GM21576 (cell line): ENCODE data around the gene KHSRP.
A peak's percentile ranks its signal among the peaks of the same experiment; 100 is the strongest.

Experiments used
- ATAC-seq: cut with Tn5 transposase; IDR thresholded peaks from one replicate; pipeline ENCODE4 v1.9.1; 2021; ENCODE audit warnings: mild to moderate bottlenecking, moderate library complexity; ENCODE audit not compliant: unreplicated experiment

KHSRP gene, protein sequence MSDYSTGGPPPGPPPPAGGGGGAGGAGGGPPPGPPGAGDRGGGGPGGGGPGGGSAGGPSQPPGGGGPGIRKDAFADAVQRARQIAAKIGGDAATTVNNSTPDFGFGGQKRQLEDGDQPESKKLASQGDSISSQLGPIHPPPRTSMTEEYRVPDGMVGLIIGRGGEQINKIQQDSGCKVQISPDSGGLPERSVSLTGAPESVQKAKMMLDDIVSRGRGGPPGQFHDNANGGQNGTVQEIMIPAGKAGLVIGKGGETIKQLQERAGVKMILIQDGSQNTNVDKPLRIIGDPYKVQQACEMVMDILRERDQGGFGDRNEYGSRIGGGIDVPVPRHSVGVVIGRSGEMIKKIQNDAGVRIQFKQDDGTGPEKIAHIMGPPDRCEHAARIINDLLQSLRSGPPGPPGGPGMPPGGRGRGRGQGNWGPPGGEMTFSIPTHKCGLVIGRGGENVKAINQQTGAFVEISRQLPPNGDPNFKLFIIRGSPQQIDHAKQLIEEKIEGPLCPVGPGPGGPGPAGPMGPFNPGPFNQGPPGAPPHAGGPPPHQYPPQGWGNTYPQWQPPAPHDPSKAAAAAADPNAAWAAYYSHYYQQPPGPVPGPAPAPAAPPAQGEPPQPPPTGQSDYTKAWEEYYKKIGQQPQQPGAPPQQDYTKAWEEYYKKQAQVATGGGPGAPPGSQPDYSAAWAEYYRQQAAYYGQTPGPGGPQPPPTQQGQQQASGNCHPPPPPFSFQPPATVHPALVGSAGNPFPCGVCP

DNA sequence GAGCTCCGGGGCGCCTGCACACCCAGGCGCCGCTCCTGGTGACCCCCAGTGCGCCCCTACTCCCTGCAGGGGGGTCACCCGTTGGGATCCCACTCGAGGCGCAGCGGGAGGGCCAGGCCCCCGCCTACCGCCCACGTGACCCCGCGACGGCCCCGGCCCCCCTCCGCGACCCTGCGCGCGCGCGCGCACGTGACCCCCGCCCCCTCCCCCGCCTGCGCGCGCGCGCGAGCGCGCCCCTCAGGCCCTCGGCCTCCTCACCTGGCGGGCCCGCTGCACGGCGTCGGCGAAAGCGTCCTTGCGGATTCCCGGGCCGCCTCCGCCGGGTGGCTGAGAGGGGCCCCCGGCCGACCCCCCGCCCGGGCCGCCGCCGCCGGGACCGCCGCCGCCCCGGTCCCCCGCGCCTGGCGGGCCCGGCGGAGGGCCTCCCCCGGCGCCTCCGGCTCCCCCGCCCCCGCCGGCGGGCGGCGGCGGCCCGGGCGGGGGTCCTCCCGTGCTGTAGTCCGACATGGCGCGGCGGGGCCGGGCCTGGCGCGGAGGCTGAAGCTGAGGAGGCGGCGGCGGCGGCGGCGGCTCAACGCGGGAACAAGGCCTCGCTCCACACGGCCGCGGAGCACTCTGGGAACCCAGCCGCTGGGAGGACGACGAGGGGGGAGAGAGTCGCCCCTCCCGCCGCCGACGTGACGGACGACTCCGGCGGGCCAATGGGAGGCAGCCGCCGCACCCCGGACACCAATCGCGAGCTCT lies at the start of gene KHSRP:
Gene KHSRP (minus strand): TSS at position 617 of the 744 bp plus-strand sequence. CDS start 110 bp downstream, at position 507.
- ATAC-seq = no peak

DNA sequence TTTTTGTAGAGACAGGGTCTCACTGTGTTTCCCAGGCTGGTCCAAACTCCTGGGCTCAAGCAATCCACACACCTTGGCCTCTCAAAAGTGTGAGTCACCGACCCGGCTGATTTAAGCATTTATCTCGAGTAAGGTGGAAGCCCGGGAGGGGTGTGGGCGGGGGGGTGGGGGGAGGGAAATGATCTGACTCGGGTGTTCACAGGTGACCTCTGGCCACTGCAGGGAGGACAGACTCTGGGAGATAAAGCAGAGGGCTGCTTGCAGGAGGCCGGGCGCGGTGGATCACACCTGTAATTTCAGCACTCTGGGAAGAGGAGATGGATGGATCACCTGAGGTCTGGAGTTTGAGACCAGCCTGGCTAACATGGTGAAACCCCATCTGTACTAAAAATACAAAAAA lies 49.0 kb upstream of the KHSRP start:
- ATAC-seq = no peak

DNA sequence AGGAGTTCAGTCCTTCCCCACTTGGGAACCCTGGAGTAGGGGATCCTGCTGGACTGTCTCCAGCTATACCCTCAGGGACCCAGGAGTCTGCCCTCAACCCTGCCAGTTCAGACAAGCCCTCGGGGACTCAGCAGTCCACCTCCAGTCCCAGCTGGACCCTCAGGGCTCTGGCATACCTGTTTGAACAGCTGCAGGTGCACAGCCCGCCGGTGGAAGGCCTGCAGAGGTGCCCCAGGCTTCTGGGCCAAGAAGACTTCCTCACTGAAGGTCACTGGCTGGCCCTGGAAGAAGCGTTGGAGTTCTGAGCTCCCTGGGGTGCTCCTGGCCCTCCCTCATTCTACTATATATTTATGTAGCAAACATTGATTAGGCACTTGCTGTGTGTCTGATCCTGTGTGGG lies 48.1 kb upstream of the KHSRP start:
- ATAC-seq = no peak

DNA sequence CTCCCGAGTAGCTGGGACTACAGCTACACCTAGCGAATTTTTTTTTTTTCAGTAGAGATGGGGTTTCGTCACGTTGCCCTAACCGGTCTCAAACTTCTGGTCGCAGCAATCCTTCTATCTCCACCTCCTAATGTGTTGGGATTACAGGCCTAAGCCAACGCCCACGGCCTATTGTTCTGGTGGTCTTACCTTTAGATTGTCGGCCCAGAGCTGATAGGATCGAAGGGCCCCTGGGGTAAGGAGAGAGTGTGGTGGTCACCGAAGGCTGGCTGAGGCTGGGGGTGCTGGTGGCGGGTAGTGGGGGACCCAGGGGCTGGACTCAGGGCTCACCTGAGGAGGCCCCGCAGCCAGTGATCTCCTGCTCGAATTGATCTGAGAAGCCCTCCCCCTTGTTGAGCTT lies 46.5 kb upstream of the KHSRP start:
- no peak for ATAC-seq

DNA sequence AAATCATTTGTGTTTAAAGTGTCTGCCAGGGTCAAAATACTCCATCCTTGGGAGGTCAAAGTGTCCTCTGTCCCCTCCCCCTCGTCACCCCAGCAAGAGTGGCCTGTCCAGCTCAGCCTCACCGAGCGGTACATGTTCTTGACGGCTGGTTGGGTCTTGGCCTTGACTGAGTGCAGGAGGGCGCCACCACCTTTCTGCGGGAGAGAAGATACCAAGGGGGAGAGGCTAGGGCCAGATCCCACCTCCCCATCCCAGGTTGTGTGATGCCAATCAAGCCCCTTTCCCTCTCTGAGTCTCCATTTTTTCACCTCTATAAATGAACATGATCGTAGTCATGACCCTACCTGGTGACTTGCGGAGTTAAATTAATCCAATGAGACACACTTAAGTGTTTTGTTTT lies 45.6 kb upstream of the KHSRP start:
- ATAC-seq = no peak

DNA sequence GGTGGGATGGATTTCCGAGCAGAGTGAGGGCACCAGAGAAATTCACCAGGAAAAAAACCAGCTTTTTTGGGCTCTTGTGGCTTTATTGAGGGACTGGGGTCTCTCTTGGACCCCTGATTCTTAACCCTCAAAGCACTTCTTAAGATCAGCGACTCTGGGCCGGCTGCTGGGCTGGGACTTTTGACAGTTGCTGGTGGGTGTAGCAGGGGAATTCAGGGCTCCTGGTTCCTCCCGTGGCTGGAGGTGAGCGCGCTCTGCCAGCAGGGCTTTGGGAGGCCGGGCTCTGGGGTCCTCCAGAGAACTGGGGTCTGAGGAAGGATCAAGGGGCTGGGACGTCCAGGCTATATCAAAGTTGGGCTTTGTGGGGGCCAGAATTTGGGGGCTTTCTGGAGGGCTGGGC lies 42.8 kb upstream of the KHSRP start:
- no peak for ATAC-seq

DNA sequence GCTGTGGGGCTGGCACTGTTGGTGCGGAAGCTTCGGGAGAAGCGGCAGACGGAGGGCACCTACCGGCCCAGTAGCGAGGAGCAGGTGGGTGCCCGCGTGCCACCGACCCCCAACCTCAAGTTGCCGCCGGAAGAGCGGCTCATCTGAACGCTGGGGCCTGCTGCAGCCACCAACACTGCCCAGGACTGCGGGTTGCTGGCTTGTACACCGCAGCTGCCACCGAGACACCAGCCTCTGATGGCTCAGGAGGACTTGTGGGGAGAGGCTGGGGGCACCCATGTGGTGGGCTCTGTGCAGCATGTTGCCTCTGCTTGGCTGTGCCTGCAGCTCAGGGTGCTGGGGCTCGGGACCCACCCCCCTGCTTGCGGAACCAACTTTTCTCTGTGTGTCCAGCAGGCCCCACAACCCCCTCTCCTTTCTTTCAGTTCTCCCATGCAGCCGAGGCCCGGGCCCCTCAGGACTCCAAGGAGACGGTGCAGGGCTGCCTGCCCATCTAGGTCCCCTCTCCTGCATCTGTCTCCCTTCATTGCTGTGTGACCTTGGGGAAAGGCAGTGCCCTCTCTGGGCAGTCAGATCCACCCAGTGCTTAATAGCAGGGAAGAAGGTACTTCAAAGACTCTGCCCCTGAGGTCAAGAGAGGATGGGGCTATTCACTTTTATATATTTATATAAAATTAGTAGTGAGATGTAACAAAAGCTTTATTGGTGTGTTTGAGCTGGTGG lies 42.1 kb upstream of the KHSRP start:
- ATAC-seq = no peak

DNA sequence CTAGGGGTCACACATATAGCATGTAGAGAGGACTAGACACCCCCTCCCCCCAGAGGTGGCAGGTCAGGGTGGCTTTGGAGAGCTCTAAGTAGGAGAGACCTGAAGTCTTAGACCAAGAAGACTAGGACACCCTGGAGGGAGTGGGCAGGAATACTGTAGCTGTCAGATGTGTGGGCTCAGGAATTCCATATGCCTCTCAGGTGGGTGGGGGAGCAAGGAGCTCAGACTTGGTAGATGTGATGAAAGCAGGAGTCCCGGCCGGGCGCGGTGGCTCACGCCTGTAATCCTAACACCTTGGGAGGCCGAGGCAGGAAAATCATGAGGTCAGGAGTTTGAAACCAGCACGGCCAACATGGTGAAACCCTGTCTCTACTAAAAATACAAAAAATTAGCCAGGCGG lies 41.1 kb upstream of the KHSRP start:
- ATAC-seq = no peak

DNA sequence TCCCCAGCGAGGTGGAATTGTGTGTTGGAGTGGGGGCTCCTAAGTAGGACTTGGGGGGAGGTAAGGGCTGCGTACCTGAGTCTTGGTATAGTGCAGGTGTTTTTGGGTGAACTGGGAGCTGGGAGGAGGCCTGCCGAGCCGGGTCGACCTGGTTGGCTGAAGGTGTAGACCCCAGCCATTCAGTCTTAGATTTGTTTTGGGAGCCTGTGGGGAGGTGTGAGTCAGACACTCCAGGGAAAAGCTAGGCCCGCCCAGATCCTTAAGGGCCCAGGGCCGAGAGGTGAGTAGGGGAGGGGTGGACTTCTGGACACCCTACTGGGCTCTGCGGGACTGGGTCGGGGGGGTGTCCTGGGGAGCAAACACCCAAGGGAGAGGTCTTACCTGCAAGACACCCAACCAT lies 40.4 kb upstream of the KHSRP start:
- no peak for ATAC-seq

DNA sequence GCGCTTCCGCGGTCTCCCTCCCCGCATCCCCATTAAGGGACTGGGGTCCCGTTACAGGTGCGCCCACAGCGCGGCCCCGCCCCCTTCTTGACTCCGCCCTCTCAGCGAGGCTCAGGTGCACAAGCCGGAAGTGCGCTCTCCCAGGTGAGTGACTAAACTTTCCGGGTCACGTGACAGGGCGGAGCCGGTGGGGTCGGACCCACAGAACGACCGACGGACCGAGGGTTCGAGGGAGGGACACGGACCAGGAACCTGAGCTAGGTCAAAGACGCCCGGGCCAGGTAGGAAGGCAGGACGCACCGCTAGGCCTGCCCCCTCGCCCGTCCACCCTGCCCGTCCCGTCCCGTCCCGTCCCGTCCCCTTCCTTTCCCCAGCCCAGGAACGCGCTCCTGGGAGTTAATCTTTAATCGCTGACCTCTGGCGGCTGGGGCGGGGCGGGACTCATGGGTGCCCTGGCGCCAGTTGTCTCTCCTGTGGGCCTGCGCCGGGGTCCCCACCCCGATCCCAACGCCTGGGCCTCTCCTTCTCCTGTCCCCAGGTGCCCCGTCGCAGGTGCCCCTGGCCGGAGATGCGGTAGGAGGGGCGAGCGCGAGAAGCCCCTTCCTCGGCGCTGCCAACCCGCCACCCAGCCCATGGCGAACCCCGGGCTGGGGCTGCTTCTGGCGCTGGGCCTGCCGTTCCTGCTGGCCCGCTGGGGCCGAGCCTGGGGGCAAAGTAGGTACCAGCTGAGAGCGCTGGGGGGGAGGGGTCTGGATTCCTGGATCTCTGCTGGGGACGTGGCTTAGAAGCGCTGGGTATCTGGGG lies 39.7 kb upstream of the KHSRP start, which contains the start of gene CRB3:
Gene CRB3 (plus strand): TSS at position 202 of the 804 bp plus-strand sequence. CDS start 431 bp downstream, at position 633.
- no peak for ATAC-seq

DNA sequence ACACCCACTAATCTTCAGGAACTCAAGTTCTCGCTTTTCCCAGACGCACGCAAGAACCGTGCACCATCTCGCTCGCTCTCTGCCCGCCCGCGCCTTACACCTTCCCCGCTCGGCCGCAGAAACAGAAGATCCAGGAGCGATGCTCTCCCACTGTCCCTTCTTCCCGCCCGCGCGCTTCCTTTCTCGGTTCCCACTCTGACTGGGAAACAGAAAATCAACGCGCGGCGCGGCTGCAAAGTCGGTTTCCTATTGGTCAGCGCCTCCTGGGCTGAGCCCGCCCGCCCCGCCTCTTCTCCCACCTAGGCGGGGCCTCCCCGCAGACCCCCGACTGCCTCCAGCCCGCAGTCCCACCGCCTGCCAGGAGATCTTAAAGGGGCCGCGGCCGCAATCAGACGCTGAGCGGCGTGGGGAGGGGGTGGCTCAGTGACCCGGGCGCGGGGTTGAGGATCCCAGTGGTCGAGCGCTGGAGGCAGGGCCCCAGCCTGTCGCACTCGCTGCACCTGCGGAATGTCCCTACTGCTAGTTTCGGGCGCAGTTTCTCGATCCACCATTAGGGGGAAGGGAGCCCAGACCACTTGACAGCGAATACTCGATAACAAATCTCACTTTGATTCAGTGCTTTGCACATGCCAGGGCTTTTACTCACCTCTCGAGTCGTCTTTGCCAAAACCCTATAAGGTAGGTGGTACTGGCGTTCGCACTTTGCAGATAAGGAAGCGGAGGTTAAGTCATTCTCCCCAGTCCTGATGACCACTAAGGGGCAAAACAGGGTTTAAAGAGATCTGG lies 35.7 kb upstream of the KHSRP start:
- peak; percentile 69 for ATAC-seq

DNA sequence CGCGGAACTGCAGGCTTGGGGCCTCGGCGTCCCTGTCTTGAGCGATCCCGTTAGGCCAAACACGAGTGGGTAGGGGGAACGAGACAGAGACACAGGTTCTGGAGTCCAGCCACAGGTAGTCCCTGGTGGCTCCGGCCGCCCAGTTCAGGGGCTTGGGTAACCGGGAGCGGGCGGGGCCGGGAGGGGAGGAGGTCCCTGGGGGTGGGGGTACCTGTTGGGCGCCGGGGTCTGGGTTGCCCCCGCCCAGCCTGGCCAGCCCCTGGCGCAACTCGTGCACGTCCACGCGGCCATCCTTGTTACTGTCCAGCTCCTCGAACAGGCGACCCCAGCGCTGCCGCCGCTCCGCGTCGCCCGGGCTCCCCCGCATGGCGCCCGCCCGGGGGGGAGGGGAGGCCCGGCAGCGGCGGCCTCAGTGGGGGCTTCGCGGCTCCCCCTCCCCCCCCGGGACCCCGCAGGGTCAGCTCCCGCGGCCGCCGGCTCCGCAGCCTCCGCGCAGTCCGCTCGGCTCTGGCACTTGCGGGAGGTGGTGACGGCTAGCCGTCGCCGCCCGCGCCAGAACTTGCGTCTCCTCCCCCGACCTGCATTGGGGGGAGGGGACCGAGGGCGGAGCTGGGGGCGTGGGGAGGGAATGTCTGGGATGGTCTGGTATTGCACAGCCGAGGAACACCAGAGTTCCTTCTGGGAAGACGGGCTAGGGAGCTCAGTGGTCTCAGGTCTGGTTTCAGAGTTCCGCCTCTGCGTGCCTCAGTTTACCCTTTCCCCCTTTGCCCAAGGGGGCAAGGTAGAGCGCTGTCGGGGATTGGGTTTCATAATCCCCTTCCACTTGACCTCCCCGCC lies 34.9 kb upstream of the KHSRP start, which contains the start of gene SLC25A23:
Gene SLC25A23 (minus strand): TSS at position 531 of the 837 bp plus-strand sequence. CDS start 164 bp downstream, at position 367.
- peak; percentile 22 for ATAC-seq

DNA sequence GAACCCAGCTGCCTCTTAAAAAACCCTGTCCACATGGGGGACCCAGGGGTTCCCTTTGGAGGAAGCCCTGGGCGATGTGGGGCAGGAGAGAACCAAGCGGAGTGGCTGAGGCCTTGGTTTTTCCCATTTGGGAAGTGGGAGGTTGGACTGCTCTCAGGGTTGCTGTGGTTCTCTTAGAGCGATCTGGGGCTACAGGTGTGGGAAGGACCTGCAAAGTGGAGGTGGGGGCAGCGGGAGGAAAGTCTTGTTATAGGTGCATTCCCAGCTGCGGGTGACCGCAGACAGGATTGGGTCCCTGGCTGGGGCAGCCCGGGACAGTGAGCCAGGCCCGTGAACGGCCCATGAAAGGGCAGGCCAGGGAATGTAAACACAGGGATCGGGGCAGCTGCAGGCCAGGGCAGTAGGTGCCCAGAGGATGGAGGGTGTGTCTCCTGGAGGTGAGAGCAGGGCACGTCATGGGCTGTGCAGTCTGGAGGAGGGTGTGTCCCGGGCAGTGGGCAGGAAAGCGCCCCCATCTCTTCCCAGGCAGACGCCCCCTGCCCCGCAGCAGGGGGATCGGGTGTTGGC lies 34.2 kb upstream of the KHSRP start:
- ATAC-seq = no peak

DNA sequence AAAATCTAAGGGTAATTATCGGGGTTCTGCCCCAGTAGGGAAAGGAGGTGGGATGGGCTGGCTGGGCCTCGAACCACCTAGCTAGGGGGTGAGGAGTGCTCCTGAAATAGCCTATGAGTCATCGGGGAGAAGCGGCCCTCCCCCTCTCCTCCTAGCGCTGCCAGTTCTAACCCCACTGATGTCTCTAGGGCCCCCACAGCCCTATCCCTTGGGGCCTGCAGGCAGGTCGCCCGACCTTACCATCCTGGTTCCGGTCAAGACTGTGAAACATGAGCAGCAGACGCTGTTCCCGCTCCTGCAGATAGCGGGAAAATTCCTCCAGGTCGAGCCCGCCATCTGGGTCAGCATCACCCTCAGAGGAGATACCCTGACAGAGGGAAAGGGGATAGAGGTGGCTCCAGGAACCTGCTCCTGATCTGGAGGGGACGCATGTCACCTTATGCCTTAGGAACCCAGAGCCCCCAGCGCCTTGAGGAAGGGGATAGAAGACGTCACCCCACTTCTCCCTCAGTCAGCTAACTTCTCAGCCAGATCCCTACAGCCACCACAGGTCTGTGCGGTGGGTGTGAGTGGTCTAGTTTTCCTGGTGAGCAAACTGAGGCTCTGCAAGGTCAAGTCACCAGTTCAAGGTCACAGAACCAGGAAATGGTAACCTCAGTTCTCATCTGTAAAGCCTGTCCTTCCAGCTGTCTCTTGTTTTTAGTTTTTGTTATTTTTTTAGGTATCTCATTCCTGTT lies 33.5 kb upstream of the KHSRP start:
- no peak for ATAC-seq

DNA sequence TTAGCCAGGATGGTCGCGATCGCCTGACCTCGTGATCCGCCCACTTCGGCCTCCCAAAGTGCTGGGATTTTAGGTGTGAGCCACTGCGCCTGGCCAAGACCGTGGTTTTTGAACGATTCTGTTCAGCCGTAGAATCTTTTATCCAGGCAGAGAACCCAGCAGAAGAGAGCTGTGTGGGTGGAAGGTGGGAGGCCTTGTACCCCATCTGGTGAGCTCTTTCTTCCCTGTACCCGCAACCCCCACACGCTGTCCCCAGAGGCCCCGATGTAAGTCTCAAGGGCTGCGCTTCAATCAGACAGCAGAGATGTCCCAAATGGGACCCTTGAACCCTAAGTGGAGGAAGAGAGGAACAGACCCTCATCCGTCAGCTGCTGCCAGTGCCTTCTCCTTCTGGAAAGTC lies 31.3 kb upstream of the KHSRP start:
- ATAC-seq = no peak

DNA sequence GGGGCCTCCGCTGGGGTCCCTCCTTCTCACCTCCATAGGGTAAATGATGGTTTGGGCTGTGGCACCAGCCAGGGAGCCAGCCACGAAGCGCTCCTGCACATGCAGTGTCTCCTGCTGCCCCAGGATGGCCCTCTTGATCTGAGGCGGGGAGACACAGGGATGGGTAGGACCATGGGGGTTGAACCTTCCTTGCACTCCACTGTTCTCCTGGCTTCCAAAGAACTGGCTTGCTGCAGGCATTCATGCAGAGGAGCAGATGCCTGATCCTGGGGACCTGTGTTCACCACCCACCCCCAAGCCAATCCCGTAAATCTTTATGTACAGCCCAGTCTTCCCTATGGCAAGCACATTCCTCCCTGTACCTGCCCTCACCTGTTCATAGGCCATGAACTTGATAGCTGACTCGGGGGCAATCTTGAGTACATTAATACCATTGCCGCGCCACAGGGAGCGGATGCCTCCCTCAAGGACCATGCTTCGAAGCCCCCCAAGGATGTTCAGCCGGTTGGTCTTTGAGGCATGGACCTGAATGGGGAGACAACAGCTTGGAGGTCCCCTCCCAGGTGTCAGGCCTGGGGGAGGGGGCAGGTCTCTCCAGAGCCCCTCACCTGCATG lies 29.4 kb upstream of the KHSRP start:
- no peak for ATAC-seq

DNA sequence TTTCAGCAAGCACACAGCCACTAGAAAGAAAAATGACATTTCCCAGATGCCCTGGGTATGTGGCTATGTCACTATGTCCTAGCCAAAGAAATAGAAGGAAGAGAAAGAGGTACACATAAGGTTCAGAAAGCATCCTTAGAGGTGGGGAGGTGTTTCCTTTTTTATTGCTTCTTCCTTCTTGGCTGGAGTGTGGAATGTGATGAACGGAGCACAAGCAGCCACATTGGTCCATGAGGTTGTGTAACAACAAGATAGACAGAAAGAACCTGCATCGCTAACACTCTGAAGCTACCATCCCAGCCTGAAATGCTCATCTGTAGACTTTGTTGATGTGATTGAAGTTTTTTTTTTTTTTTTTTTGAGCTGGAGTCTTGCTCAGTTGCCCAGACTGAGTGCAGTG lies 28.3 kb upstream of the KHSRP start:
- ATAC-seq = no peak
